CD4-positive, alpha-beta T cell treated with Interleukin-6 for 4 hours (primary cell): ENCODE measurements around the gene HSD17B7.
"Not testable (repeated sequence)": the region's sequence is repeated elsewhere in the genome, so short reads cannot be mapped to it uniquely, and the experiment has no call there.

Experiments
- DNase-seq: peaks from one replicate; pipeline ENCODE4 v3.0.0-alpha.2; 2020; ENCODE audit warnings: mixed read lengths

HSD17B7 gene

DNA sequence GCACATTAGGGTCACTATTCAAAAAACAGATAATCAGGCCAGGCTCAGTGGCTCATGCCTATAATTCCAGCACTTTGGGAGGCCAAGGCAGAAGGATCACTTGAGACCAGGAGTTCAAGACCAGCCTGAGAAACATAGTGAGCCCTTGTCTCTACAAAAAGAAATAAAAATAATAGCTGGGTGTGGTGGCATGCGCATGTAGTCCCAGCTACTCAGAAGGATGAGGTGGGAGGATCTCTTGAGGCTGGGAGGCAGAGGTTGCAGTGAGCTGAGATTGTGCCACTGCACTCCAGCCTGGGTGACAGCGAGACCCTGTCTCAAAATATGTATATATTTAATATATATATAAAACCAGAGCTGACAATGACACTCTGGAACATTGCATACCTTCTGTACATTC lies 21.9 kb downstream of the HSD17B7 start:
- DNase-seq: not testable (repeated sequence)

GRCh38 chr1:162818136-162818535 lies 27.6 kb downstream of the HSD17B7 start:
- not testable (repeated sequence) for DNase-seq

DNA sequence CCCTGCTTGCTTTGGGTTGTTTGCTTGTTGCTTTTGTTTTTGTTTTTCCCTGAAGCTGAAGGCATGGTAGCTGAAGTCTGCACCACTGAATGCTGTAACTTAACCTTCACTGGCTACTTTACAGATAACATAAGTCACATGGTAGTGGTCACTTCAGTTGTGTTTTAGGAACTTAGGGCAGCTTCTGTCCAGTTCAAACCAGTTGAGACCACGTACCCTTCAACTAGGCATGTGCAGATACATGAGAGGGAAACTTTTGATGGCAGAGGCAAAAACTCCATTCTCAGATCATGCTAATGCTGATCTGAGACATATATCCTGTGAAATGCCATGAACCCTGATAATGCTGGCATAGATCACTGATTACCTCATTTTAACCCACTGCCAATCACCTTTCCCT lies 28.2 kb downstream of the HSD17B7 start:
- DNase-seq: not testable (repeated sequence)

- DNase-seq: peak; percentile 39
Measured at GRCh38 chr1:162822391-162823200, 32.1 kb downstream of the HSD17B7 start.

GRCh38 chr1:162823231-162823630 lies 32.7 kb downstream of the HSD17B7 start:
- peak; percentile 43 for DNase-seq

- DNase-seq: no peak
Measured at GRCh38 chr1:162823771-162824525, 33.4 kb downstream of the HSD17B7 start.

DNA sequence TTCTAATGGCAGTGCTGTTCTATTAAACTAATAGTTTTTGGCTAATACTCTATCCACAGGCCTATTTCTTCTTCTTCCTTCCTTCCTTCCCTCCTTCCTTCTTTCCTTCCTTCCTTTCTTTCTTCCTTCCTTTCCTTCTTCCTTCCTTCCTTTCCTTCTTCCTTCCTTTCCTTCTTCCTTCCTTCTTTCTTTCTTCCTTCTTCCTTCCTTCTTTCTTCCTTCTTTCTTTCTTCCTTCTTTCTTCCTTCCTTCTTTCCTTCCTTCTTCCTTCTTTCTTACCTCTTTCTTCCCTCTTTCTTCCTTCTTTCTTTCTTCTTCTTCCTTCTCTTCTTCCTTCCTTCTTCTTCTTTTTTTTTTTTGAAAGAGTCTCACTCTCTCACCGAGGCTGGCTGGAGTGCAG lies 38.8 kb downstream of the HSD17B7 start:
- DNase-seq: no peak

- DNase-seq: no peak
Measured at GRCh38 chr1:162832470-162832869, 42.0 kb downstream of the HSD17B7 start.

DNA sequence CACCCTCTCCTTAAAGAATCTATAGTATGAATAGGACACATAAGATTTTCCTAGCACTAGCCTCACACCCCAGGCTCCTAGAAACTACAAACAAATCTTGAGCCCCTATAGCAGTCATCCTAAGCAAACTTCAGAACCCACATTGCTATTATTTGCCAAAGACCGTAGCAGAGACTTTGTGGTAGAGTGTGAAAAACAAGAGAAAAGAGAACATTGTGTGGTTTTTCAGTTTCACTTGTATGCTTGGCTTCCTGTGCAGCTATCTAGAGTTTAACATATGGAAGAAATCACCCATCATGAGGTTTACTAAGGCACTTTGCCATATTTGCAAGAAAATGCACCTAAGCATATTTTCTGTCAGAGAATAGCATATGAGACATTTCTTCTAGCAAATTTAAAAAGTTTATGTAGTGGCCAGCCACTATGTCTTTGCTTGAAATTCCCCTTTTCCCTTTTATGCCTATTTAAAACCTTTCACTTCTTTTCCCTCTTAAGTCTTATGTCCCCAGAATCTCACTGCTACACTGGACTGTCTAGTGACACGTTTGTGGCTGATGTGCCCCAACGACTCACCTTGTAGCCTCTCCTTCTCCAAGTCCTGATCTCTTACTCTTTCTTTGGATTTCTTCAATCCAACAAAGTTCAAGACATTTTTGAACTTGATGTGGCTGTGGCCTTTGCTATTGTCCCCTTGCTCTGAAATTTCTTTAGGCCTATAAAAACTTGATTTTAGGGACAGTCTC lies 44.8 kb downstream of the HSD17B7 start:
- DNase-seq: no peak

DNA sequence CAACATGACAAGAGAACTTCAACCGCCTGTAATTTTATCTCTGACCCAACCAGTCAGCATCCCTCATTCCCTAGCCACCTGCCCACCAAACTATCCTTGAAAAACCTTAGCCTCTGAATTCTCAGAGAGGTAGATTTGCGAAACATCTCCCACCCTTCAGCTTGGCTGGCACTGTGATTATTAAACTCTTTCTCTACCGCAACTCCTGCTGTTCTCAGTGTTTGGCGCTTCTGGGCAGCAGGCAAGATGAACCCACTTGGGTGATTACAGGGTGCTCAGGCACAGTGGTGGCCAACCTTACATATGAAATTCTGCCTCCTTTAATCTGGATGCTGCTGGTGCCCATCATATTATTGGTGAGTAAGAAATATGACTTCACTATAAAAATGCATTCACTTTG lies 48.4 kb downstream of the HSD17B7 start:
- DNase-seq: no peak

GRCh38 chr1:162840250-162840839 lies 49.8 kb downstream of the HSD17B7 start:
- no peak for DNase-seq

- DNase-seq: no peak
Measured at GRCh38 chr1:162844153-162844552, 53.7 kb downstream of the HSD17B7 start.

DNA sequence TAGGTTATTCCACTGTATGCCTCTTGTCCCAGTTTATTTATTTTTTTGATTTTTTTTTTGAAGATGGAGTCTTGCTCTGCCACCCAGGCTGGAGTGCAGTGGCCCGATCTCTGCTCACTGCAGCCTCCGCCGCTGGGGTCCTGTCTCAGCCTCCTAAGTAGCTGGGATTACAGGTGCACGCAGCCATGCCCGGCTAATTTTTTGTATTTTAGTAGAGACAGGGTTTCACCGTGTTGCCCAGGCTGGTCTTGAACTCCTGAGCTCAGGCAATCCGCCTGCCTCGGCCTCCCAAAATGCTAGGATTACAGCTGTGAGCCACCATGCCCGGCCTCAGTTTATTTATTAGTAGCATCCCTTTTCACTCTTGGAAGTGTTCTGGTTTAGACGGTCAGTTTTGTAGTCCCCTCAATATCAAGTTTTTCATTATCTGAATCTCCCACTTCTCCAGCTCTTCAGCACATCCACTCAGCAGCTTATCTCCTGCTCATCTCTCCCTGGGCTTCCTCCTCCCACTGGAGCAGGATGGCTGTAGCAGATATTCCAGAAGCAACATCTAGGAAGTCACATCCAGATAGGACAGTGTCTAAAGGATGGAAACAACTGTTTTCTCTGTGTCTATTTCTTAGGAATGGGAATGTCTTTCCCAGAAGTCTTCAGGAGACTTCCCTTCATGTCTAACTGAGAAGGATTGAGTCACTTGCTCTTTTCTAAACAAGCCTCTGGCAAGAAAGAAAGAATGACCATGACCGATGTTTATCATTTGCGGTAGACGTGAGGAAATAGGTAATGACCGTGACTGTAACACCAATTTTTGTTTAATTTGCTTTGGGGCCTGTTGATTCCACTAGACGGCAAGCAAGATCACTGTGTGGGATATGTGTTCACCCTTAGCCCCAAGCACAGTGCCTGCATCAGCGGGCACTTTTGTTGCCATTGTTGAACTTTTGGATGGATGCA lies 56.0 kb downstream of the HSD17B7 start:
- DNase-seq: no peak

GRCh38 chr1:162847839-162848453 lies 57.4 kb downstream of the HSD17B7 start:
- peak; percentile 87 for DNase-seq

GRCh38 chr1:162849711-162850110 lies 59.2 kb downstream of the HSD17B7 start:
- DNase-seq: no peak

DNA sequence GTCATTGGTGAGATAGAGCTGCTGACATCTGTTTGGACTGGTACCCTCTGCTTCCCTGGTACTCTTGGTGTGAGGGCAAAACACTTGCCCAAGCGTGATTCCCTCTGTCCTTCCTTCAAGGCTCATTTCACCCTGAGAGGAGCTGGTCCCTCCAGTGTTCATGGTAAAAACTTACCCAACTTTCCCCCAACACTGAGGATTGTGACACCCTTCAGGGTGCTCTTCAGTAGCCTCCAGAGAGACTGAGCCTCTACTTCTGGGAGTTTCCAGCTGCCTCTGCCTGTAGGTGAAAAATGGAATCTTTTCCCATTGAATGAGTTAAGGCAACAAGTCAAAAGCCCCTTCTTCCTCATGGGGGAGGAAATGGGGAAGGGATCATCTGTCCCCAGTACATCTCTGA lies 60.8 kb downstream of the HSD17B7 start:
- DNase-seq: no peak

GRCh38 chr1:162854245-162854882 lies 63.9 kb downstream of the HSD17B7 start:
- DNase-seq: peak; percentile 65

GRCh38 chr1:162855461-162856150 lies 65.1 kb downstream of the HSD17B7 start:
- no peak for DNase-seq

GRCh38 chr1:162856260-162856659 lies 65.8 kb downstream of the HSD17B7 start:
- DNase-seq: no peak

- no peak for DNase-seq
Measured at GRCh38 chr1:162857850-162858249, 67.3 kb downstream of the HSD17B7 start.
